Activated naive CD8-positive, alpha-beta T cell treated with anti-CD3 and anti-CD28 coated beads for 36 hours (primary cell): Measurements from ENCODE around the gene BORCS5. TPM values are rescaled to one million over a fixed set of nuclear protein-coding genes. Genes with fewer than 3 reads are reported as not detected.
"Not testable (repeated sequence)": the region's sequence is repeated elsewhere in the genome, so short reads cannot be mapped to it uniquely, and the experiment has no call there.

Experiments used
- DNase-seq: peaks from one replicate; pipeline ENCODE4 v3.0.0; 2021
- H3K27ac Mint-ChIP-seq: one replicate; pipeline ENCODE4 v1.8.0; 2022; ENCODE audit warnings: mild to moderate bottlenecking, moderate library complexity, mixed read lengths
- H3K27me3 Mint-ChIP-seq: one replicate; pipeline ENCODE4 v1.8.0; 2022; ENCODE audit warnings: mild to moderate bottlenecking, mixed read lengths
- H3K36me3 Mint-ChIP-seq: one replicate; pipeline ENCODE4 v1.8.0; 2021; ENCODE audit warnings: mild to moderate bottlenecking, mixed read lengths
- H3K4me1 Mint-ChIP-seq: one replicate; pipeline ENCODE4 v1.8.0; 2021; ENCODE audit warnings: mixed read lengths
- H3K4me3 Mint-ChIP-seq: one replicate; pipeline ENCODE4 v1.8.0; 2022; ENCODE audit warnings: mild to moderate bottlenecking, moderate library complexity, mixed read lengths
- H3K9me3 Mint-ChIP-seq: one replicate; pipeline ENCODE4 v1.8.0; 2022; ENCODE audit warnings: mixed read lengths
- total RNA-seq, 2 experiments: library from RNA; stranded (reverse); gene quantifications; one replicate each; pipeline ENCODE4 v1.2.3, GENCODE V29; 2021

BORCS5 gene
- total RNA-seq, 2 experiments from 2014 or later = 25.5 to 25.8 TPM

DNA sequence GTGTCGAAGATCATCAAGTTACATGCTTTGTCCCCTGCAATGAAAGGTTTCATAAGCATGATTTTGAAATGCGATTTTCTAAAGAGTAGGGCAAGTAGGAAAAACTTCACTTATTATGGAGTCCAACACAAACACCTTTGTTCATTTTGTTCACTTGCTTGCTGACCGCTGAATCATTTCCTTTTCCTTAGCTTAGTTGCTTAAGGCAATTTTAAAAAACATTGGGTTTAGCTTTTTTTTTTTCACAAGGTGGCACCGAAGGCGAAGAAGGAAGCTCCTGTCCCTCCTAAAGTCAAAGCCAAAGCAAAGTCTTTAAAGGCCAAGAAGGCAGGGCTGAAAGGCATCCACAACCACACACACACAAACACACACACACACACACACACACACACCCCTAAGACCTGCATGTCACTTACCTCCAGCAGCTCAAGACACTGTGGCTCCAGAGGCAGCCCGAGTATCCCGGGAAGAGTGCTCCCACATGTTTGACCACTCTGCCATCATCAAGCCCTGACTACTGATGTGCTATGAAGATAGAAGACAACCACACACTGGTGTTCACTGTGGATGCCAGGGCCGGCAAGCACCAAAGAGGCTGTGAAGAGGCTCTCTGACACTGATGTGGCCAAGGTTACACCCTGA, 18.2 kb upstream of the BORCS5 start:
- H3K27me3 Mint-ChIP-seq = no peaks in the 10 kb centered on the region
- H3K4me1 Mint-ChIP-seq = peaks cover 12% of the 10 kb centered on the region
- H3K27ac Mint-ChIP-seq = no peak overlapping the region
- DNase-seq = no peak
- H3K36me3 Mint-ChIP-seq = no peaks in the 10 kb centered on the region
- H3K9me3 Mint-ChIP-seq = no peaks in the 10 kb centered on the region
- H3K4me3 Mint-ChIP-seq = no peak overlapping the region

DNA sequence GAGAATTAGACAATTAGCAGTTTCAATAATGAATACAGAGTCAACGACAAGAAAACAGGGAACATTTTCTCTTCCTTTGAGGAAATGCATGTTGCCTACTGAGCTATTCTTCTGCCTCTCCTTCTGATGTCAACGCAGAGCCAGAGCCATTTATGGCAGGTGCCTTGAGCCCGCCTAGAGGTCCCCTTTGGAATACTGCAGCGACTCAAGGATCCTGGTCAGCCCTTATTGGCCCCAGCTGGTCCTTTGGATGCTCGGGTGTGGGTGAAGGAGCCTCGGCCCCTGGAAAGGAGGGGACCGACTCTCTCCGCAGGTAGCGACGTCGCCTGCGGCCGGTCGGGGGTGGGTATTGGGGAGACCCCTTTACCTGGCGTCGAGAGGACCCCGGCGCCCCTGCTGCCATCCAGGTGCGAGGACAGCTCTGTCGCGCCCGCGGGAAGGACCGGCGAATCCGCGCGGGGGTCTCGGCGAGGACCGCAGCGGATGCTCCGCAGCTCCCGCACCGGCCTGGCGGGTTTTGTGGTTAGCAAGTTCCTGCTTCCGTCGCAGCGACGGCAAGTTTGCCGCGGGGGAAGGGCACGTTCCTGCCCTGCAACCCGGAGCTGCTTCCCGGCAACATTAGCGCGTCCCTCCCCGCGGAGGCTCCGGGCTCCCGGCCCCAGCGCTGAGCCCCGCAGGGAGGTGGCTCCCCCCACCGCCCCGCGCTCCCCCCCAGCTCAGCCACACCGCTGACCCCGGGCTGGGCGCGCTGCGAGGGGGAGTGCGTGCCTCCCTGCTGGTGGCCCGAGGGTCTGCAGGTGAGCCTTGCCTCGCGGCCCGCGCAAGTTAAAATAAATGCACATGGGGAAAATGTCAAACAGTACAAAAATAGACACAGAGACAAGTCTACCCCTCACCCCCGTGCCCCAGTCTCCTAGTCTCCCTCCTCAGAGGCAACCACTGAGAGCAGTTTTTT, 6.9 kb upstream of the BORCS5 start, which contains the start of gene MANSC1:
MANSC1 (minus strand) TSS at position 532 of the 955 bp plus-strand sequence. CDS start 6,928 bp downstream, outside the sequence.
- Mint-ChIP-seq H3K27ac (no peak within 1 kb of the TSS), H3K4me1 (peaks cover 16% of the 10 kb centered on the region), H3K9me3 (peaks cover 4% of the 10 kb centered on the region), H3K36me3 (peaks cover 3% of the 10 kb centered on the region), H3K27me3 (no peaks in the 10 kb centered on the region), H3K4me3 (peak within 1 kb of the TSS; percentile 61)
- DNase-seq = peak; percentile 44

DNA sequence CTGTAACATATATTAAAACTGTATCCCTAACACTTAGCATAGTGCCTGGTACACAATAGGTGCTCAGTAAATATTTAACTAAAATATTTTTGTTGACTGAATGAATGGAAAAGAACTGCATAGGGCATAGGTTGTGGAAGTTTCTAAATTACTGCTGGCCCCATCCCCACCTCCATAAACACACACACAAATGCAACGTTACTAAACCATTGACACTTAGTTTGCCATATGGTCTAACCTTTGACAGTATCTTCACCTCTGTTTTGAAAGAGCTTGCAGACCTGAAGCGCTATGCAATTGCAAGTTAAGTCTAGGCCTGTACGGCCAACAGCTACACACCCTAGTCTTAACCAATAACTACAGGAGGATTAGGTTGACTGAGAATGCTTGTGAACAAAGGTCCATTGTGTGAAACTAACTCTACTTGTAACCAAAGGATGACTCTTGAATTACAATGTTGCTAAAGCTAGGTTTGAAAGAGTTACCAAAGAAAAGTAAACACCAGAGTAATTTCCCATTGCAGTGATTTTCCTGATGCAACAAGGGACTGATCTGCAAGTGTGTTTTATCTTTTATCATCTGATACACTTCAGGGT, 5.9 kb upstream of the BORCS5 start:
- H3K4me3 Mint-ChIP-seq = peak overlapping the region; percentile 61
- no peaks in the 10 kb centered on the region for H3K27me3 Mint-ChIP-seq
- peaks cover 19% of the 10 kb centered on the region for H3K4me1 Mint-ChIP-seq
- no peak for DNase-seq
- H3K9me3 Mint-ChIP-seq = peaks cover 4% of the 10 kb centered on the region
- no peak overlapping the region for H3K27ac Mint-ChIP-seq
- H3K36me3 Mint-ChIP-seq = peaks cover 3% of the 10 kb centered on the region

DNA sequence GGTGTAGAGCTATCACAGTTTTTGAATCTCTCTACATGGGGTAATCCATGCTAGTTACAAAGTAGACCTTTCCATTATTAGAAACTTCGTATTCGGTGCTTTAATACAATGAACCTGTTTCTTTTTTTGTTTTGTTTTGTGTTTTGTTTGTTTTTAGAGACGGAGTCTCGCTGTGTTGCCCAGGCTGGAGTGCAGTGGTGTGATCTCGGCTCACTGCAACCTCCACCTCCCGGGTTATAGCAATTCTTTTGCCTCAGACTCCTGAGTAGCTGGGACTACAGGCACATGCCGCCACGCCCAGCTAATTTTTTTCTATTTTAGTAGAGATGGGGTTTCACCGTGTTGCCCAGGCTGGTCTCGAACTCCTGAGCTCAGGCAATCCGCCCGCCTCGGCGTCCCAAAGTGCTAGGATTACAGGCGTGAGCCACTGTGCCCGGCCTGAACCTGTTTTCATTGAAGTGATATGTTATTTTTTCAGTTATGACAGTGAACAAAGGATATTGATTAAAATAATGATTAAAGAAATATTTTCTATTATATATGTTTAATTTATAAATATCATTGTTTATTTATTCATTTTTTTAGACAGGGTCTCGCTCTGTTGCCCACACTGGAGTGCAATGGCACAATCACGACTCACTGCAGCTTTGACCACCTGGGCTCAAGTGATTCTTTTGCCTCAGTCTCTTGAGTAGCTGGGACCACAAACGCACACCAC, 5.3 kb upstream of the BORCS5 start:
- not testable (repeated sequence) for H3K27ac Mint-ChIP-seq, DNase-seq, H3K9me3 Mint-ChIP-seq, H3K4me3 Mint-ChIP-seq, H3K36me3 Mint-ChIP-seq, H3K27me3 Mint-ChIP-seq
- H3K4me1 Mint-ChIP-seq = peaks cover 24% of the 10 kb centered on the region

DNA sequence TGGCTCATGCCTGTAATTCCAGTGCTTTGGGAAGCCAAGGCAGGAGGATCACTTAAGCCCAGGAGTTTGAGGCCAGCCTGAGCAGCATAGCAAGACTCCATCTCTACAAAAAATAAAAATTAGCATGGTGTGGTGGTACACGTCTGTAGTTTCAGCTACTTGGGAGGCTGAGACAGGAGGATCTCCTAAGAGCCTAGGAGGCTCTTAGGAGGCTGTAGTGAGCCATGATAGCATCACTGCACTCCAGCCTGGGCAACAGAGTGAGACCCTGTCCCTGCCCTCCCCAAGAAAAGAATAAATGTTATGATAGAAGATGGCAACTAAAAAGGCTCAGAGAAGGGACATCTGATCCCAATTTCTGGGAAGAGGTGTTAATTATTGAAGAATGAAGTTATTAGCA, 3.6 kb upstream of the BORCS5 start:
- Mint-ChIP-seq H3K27ac (no peak overlapping the region), H3K36me3 (no peaks in the 10 kb centered on the region), H3K4me1 (peaks cover 30% of the 10 kb centered on the region), H3K27me3 (no peaks in the 10 kb centered on the region), H3K4me3 (no peak overlapping the region), H3K9me3 (peaks cover under 1% of the 10 kb centered on the region)
- no peak for DNase-seq

DNA sequence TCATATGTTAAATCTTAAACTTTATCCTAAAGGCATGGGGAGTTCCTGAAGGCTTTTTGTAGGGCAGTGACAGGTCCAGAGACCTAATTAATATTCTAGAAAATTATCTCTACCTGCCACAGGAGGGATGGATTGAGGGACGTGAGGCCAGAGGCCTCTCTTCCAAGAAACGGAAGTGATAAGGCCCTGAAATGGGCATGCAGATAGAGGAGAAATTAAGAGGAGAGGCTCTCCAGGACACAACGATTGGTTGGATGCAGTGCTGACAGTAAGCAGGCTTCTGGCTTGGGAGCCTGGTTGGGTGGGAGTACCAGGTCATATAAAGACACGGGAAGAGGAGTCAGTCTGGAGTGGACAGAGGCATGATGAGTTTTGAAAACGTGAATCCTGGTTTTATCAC, 3.1 kb upstream of the BORCS5 start:
- H3K9me3 Mint-ChIP-seq = no peaks in the 10 kb centered on the region
- no peak overlapping the region for H3K27ac Mint-ChIP-seq
- DNase-seq = no peak
- no peaks in the 10 kb centered on the region for H3K27me3 Mint-ChIP-seq
- no peak overlapping the region for H3K4me3 Mint-ChIP-seq
- H3K36me3 Mint-ChIP-seq = no peaks in the 10 kb centered on the region
- peaks cover 36% of the 10 kb centered on the region for H3K4me1 Mint-ChIP-seq

DNA sequence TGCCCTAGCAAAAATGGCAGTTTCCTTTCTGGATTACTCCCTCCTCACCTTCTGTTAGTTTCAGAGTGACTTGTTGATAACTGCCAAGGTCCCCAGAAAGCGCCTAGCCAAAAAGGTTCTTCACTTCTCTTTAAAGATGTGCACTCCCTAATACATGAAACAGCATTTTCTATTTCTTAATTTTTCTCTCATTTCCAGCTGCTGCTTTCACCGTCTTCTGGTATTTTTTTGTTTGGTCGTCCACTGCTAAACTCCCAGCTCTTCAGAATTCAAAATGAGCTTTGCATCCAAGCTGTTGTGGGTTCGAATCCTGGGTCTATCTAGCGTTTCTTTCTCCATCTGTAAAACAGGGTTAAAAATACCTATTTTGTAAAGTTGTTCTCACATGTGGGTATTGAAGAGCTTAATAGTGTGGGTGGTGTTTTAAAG, 397 bp upstream of the BORCS5 start:
- H3K4me3 Mint-ChIP-seq = peak overlapping the region; percentile 93

DNA sequence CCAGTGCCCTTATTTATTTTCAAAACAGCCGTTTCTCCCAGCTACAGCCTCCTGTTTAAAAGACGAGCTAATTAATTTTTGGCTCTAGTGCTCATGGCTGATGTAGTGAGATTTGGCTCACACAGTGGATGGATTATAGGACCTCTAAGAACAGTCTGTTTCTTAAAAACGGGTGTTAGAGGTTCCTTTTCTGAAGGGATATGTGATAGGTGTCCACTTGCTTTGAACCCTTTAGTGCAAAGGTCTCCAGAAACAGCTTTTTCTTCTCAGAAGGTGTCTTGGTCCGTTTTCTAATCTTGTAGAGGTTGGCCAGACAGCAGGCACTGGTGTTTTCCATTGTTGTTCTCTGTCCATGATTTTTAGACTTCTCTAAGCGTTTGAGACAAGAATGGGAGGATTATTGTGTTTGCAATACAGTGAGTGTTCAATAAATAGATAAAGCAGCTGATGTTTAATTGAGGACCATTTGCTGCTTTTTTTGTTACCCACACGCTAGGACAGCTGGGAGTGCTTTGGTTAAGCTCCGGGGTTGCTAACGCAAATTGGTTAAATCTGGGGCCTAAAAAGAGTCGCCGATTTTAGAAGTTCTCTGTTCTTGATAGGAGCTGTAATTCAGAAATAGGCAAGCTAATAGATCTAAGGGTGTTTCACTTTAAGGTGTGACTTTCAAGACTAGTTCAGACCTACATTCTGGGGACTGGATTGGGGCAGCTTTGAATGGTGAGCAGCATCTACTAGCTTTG, 1.0 kb downstream of the BORCS5 start:
- no peaks in the 10 kb centered on the region for H3K9me3 Mint-ChIP-seq
- no peak for DNase-seq
- H3K4me3 Mint-ChIP-seq = peak overlapping the region; percentile 93
- H3K27me3 Mint-ChIP-seq = no peaks in the 10 kb centered on the region
- peaks cover 5% of the 10 kb centered on the region for H3K36me3 Mint-ChIP-seq
- H3K27ac Mint-ChIP-seq = peak overlapping the region; percentile 96
- H3K4me1 Mint-ChIP-seq = peaks cover 35% of the 10 kb centered on the region

More for the DNA sequence above, 397 bp upstream of the BORCS5 start:
- Mint-ChIP-seq H3K4me1 (peaks cover 32% of the 10 kb centered on the region), H3K27ac (peak overlapping the region; percentile 96), H3K9me3 (no peaks in the 10 kb centered on the region), H3K36me3 (peaks cover 3% of the 10 kb centered on the region), H3K27me3 (no peaks in the 10 kb centered on the region)
- no peak for DNase-seq

DNA sequence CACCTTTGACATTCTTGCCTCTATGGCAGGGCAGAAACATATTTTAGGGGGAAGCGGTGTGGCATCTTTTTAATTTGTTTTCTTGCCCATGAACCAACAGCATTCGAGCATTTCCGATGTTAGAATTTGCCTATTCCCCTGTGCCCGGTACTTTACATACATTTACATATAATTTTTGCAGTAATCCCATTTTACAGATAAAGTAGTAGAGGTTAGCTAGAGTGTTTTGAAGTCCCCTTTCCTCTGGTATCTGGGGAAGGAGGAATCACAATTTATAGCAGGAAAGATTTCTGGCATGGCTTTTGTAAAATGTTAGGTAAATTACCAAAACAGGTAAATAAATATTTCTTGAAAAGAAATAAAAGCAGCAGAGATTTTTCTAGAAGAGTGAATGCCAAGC, 1.6 kb downstream of the BORCS5 start:
- Mint-ChIP-seq H3K36me3 (peaks cover 9% of the 10 kb centered on the region), H3K4me1 (peaks cover 35% of the 10 kb centered on the region), H3K27me3 (no peaks in the 10 kb centered on the region), H3K4me3 (peak overlapping the region; percentile 93), H3K27ac (peak overlapping the region; percentile 96), H3K9me3 (no peaks in the 10 kb centered on the region)
- no peak for DNase-seq

DNA sequence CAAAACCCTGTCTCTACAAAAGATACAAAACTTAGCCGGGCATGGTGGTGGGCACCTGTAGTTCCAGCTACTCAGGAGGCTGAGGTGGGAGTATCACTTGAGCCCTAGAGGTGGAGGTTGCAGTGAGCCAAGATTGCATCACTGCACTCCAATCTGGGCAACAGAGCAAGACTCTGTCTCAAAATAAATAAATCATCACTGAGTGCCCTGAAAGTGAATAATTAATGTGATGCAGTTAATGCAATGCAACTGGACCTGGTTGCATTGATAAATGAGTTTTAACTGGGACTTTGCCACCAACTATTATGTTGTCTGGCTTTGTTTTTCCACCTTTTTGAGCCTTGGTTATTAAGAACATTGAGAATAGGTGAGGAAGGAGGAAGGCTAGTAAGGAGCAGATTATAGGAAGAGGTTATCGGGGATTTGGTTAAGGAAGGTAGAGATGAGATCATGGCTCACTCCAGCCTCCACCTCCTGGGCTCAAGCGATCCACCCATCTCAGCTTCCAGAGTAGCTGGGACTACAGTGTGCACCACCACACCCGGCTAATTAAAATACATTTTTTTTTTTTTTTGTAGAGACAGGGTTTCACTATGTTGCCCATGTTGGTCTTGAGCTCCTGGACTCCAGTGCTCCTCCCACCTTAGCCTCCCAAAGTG, 8.0 kb downstream of the BORCS5 start:
- no peak overlapping the region for H3K27ac Mint-ChIP-seq
- H3K27me3 Mint-ChIP-seq = no peaks in the 10 kb centered on the region
- H3K36me3 Mint-ChIP-seq = peaks cover 40% of the 10 kb centered on the region
- no peak overlapping the region for H3K4me3 Mint-ChIP-seq
- H3K4me1 Mint-ChIP-seq = peaks cover 37% of the 10 kb centered on the region
- no peaks in the 10 kb centered on the region for H3K9me3 Mint-ChIP-seq
- no peak for DNase-seq

DNA sequence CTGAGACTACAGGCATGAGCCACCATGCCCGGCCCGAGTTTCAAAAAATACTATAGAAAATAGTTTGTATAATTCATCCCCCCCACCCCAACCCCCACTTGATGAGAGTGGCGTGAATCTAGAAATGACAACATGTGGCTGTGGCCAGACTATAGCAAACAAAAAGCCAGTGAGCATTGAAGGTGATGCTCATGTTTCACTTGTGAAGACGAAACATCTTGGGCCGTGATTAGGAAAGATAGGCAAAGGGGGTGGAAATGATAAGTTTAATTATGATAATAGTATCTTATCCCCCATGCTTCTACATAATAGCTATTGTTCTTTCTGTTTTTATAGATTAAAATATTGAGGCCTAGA, 8.5 kb downstream of the BORCS5 start:
- H3K4me3 Mint-ChIP-seq = no peak overlapping the region
- H3K36me3 Mint-ChIP-seq = peaks cover 40% of the 10 kb centered on the region
- no peak for DNase-seq
- peak overlapping the region; percentile 17 for H3K27ac Mint-ChIP-seq
- no peaks in the 10 kb centered on the region for H3K9me3 Mint-ChIP-seq
- H3K4me1 Mint-ChIP-seq = peaks cover 37% of the 10 kb centered on the region
- no peaks in the 10 kb centered on the region for H3K27me3 Mint-ChIP-seq

DNA sequence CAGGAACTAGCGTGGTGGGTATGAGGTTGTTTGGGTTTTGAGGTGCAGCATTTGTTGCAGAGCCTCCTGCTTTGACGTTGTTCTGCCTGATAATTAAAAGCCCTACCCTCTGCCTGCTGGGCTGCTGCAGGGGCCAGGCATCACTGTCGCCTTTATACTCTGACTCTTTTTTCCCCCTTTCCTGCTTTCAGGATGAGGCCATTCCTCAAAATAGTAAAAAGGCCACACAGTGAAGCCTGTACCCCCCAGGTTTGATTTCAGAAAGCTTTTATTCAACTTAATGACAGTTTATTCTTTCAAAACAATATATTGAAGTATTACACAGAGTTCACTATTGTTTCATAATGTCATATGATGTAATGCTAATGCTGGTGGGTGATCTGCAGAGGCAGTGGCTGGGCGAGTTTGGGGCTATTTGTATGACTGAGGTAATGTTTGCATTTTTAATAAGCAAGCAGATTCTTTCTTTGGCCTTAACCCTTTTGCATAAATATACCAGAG, 9.1 kb downstream of the BORCS5 start:
- no peaks in the 10 kb centered on the region for H3K9me3 Mint-ChIP-seq
- H3K4me1 Mint-ChIP-seq = peaks cover 37% of the 10 kb centered on the region
- peaks cover 40% of the 10 kb centered on the region for H3K36me3 Mint-ChIP-seq
- H3K27ac Mint-ChIP-seq = peak overlapping the region; percentile 46
- H3K27me3 Mint-ChIP-seq = no peaks in the 10 kb centered on the region
- H3K4me3 Mint-ChIP-seq = no peak overlapping the region
- DNase-seq = no peak

DNA sequence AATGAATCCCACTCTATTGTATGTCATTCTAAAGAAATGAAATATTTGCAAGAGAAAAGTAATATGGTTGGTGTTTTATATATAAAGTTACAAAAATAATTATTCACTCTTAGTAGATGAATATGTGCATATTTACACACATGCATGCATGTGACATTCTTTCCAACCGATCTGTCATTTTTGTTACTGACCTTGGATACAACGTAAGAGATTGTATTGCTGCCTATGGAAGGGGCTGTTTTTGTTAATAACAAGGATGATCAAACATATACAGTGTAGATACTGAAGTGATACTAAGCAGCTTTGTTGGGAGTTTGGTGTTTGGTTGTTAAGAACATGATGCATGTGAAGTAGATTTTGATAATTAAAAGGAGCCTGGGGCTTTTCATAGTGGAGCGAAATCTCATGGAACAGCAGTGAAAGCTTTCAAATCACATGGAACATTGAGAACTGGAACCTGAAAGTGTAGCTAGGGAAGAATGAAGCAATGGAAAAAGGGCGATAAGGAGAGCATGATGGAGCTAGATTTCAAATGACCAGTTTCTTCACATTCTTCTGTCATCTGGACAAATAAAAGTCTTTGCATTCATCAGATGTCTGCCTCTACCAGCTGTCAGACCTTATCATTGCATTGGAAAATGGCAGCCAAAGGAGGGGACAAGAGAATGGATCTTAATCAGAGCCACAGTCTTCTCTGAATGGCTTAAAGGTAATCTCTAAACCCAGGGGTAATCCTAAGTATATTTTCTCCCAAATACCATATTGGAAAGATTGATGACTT, 10.0 kb downstream of the BORCS5 start:
- Mint-ChIP-seq H3K4me3 (no peak overlapping the region), H3K27me3 (no peaks in the 10 kb centered on the region), H3K36me3 (peaks cover 39% of the 10 kb centered on the region), H3K9me3 (no peaks in the 10 kb centered on the region), H3K27ac (no peak overlapping the region), H3K4me1 (peaks cover 32% of the 10 kb centered on the region)
- DNase-seq = no peak
